ENCODE data around the gene TMEM248. TPM values are rescaled to one million over a fixed set of nuclear protein-coding genes. Genes with fewer than 3 reads are reported as not detected.
"Not testable (repeated sequence)": the region's sequence is repeated elsewhere in the genome, so short reads cannot be mapped to it uniquely, and the experiment has no call there.

Gene TMEM248
- total RNA-seq, 2 experiments from 2014 or later, result 67.2 to 70.3 TPM

DNA sequence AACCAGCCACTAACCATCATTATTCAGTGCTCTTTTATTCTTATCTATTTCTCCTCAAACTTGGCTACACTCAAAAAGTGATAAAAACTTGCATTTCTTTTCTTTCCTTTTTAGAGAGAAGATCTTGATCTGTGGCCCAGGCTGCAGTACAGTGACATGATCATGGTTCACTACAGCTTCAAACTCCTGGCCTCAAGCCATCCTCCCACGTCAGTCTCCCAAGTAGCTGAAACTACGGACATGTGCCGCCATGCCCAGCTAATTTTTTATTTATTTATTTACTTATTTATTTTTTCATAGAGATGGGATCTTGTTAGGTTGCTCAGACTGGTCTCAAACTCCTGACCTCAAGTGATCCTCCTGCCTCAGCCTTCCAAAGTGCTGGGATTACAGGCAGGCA lies 24.6 kb upstream of the TMEM248 start:
- H3K9me3 Mint-ChIP-seq, result no peaks in the 10 kb centered on the region

GRCh38 chr7:66899552-66900280 lies 21.3 kb upstream of the TMEM248 start:
- DNase-seq, result no peak
- H3K9me3 Mint-ChIP-seq, result no peaks in the 10 kb centered on the region
- H3K4me1 Mint-ChIP-seq (ENCODE audit: low read depth), result no peaks in the 10 kb centered on the region
- peaks cover 1% of the 10 kb centered on the region for H3K36me3 Mint-ChIP-seq
- ChIA-PET POLR2A (no interaction called here), CTCF (no interaction called here)
- H3K27me3 Mint-ChIP-seq, result no peaks in the 10 kb centered on the region
- H3K27ac Mint-ChIP-seq, result no peak overlapping the region
- no peak overlapping the region for H3K4me3 Mint-ChIP-seq
- intact Hi-C loops (cut with micrococcal nuclease), result no loop called here

More for the DNA sequence above, 24.6 kb upstream of the TMEM248 start:
- DNase-seq, result no peak
- Mint-ChIP-seq H3K4me1 (ENCODE audit: low read depth) (no peaks in the 10 kb centered on the region), H3K4me3 (no peak overlapping the region), H3K27me3 (no peaks in the 10 kb centered on the region), H3K36me3 (peaks cover 1% of the 10 kb centered on the region), H3K27ac (no peak overlapping the region)
- intact Hi-C loops (cut with micrococcal nuclease), result no loop called here
- ChIA-PET CTCF (interaction anchor here (0.7 to 1.7 kb wide), 3 partner anchors 9 to 72 kb away, joined by 3 to 4 read pairs (median 4); no protein-coding TSS in a partner anchor), POLR2A (interaction anchor here (1.2 kb wide), 1 partner anchor 52 kb away, joined by 3 read pairs; no protein-coding TSS in a partner anchor)

DNA sequence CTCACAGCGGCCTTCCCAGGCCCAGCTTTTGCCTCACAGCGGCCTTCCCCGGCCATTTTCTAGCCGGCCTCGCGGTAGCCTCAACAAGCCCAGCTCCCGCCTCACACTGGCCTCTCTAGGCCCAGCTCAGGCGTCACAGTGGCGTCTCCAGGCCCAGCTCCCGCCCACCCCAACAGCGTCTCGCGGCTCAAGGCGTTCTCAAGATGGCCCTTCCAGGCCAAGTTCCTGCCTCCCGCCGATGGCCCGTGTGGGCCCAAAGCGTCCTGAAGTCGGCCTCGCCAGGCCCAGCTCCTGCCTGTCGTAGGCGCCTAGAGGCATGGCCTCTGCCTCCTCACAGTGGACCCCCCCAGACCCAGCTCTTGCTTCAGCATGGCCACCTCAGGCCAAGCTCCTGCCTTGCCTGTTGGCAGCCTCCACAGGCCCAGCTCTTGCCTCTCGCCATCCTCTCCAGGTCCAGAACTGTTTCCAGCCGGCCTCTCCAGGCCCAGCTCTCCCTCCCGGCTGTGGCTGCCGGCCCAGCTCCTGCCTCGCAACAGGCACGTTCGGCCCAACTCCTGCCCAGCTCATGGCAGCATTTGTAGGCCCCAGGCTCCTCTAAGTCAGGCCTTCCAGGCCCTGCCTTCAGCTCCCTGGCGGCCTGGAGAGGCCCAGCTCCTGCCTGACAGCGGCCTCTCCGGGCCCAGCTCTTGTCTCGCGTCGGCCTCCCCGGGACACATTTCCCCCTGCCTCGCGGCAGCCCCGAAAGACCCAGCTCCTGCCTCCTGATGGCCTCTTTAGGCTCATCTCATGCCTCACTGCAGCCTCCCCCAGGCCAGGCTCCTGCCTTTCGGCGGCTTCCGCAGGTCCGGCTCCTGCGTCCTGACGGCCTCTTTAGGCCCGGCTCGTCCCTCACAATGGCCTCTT lies 18.8 kb upstream of the TMEM248 start:
- ChIA-PET POLR2A (interaction anchor here (1.3 kb wide), 1 partner anchor 19 kb away, joined by 4 read pairs; the partner anchor contains the start of gene TMEM248), CTCF (interaction anchor here (1.1 to 1.2 kb wide), 2 partner anchors 9 to 13 kb away, joined by 3 to 7 read pairs; no protein-coding TSS in a partner anchor)
- no peak for DNase-seq
- Mint-ChIP-seq H3K4me3 (no peak overlapping the region), H3K27me3 (no peaks in the 10 kb centered on the region), H3K36me3 (no peaks in the 10 kb centered on the region), H3K9me3 (no peaks in the 10 kb centered on the region), H3K4me1 (ENCODE audit: low read depth) (no peaks in the 10 kb centered on the region), H3K27ac (no peak overlapping the region)
- intact Hi-C loops (cut with micrococcal nuclease), result no loop called here

GRCh38 chr7:66902844-66903180 lies 18.2 kb upstream of the TMEM248 start:
- Mint-ChIP-seq H3K4me1 (ENCODE audit: low read depth) (no peaks in the 10 kb centered on the region), H3K36me3 (no peaks in the 10 kb centered on the region), H3K27me3 (no peaks in the 10 kb centered on the region), H3K9me3 (no peaks in the 10 kb centered on the region), H3K27ac (no peak overlapping the region), H3K4me3 (no peak overlapping the region)
- DNase-seq, result no peak
- intact Hi-C loops (cut with micrococcal nuclease), result no loop called here
- ChIA-PET CTCF (interaction anchor here (1.1 kb wide), 1 partner anchor 12 kb away, joined by 3 read pairs; no protein-coding TSS in a partner anchor), POLR2A (interaction anchor here (1.3 kb wide), 1 partner anchor 18 kb away, joined by 4 read pairs; the partner anchor contains the start of gene TMEM248)

- no peaks in the 10 kb centered on the region for H3K27me3 Mint-ChIP-seq
- no peak overlapping the region for H3K27ac Mint-ChIP-seq
- H3K4me3 Mint-ChIP-seq, result no peak overlapping the region
- POLR2A ChIA-PET, result interaction anchor here (1.3 kb wide), 1 partner anchor 17 kb away, joined by 4 read pairs; the partner anchor contains the start of gene TMEM248
- CTCF ChIA-PET, result interaction anchor here (3.2 kb wide), 1 partner anchor 59 kb away, joined by 12 read pairs; no protein-coding TSS in a partner anchor
- intact Hi-C loops (cut with micrococcal nuclease), result no loop called here
- H3K36me3 Mint-ChIP-seq, result no peaks in the 10 kb centered on the region
- no peak for DNase-seq
- no peaks in the 10 kb centered on the region for H3K9me3 Mint-ChIP-seq
- no peaks in the 10 kb centered on the region for H3K4me1 Mint-ChIP-seq (ENCODE audit: low read depth)
Observed at GRCh38 chr7:66903360-66904062, 17.5 kb upstream of the TMEM248 start.

- no peak overlapping the region for H3K27ac Mint-ChIP-seq
- DNase-seq, result no peak
- no peak overlapping the region for H3K4me3 Mint-ChIP-seq
- ChIA-PET CTCF (interaction anchor here (0.7 to 3.2 kb wide), 4 partner anchors 9 to 70 kb away, joined by 3 to 12 read pairs (median 10); no protein-coding TSS in a partner anchor), POLR2A (interaction anchor here (1.2 to 1.4 kb wide), 2 partner anchors 17 to 59 kb away, joined by 3 to 4 read pairs; partner anchors contain the start of gene TMEM248)
- no peaks in the 10 kb centered on the region for H3K27me3 Mint-ChIP-seq
- H3K36me3 Mint-ChIP-seq, result no peaks in the 10 kb centered on the region
- H3K4me1 Mint-ChIP-seq (ENCODE audit: low read depth), result no peaks in the 10 kb centered on the region
- intact Hi-C loops (cut with micrococcal nuclease), result no loop called here
- H3K9me3 Mint-ChIP-seq, result no peaks in the 10 kb centered on the region
Observed at GRCh38 chr7:66904063-66904593, 16.9 kb upstream of the TMEM248 start.

DNA sequence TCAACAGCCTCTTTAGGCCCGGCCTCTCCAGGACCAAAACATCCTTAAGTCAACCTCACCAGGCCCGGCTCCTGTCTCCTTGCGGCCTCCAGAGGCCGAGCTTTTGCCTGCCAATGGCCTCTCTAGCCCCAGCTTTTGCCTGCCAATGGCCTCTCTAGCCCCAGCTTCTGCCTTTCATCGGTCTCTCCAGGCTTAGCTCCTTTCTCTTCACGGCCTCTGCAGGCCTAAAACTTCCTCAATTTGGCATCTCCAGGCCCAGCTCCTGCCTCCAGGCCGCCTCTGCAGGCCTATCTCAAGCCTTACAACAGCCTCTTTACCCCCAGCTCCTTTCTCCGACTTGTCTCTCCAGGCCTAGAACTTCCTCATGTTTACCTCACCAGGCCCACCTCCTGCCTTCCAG lies 15.7 kb upstream of the TMEM248 start:
- Mint-ChIP-seq H3K4me3 (no peak overlapping the region), H3K27ac (no peak overlapping the region), H3K36me3 (no peaks in the 10 kb centered on the region), H3K27me3 (no peaks in the 10 kb centered on the region), H3K9me3 (no peaks in the 10 kb centered on the region), H3K4me1 (ENCODE audit: low read depth) (no peaks in the 10 kb centered on the region)
- DNase-seq, result no peak
- ChIA-PET CTCF (interaction anchor here (0.6 to 3.2 kb wide), 9 partner anchors 9 to 84 kb away, joined by 3 to 12 read pairs (median 4); no protein-coding TSS in a partner anchor), POLR2A (interaction anchor here (1.2 to 1.4 kb wide), 2 partner anchors 16 to 61 kb away, joined by 3 to 4 read pairs; partner anchors contain the start of gene TMEM248)
- intact Hi-C loops (cut with micrococcal nuclease), result no loop called here

DNA sequence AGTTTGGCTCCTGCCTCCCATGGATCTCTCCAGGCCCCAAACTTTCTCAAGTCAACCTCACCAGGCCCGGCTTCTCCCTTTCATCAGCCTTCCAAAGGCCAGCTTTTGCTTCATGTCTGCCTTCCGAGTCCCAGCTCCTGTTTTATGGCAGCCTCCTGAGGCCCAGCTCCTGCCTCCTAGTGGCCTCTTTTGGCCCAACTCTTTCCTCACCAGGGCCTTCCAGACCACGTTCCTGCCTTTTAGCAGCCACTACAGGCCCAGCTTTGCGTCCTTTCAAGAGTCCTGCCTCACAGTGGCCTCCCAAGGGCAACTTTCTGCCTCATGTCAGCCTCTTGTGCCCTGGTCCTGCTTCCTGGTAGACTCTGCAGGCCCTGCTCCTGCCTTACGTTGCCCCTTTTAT lies 15.3 kb upstream of the TMEM248 start:
- Mint-ChIP-seq H3K36me3 (no peaks in the 10 kb centered on the region), H3K4me1 (ENCODE audit: low read depth) (no peaks in the 10 kb centered on the region), H3K27ac (no peak overlapping the region), H3K9me3 (no peaks in the 10 kb centered on the region), H3K4me3 (no peak overlapping the region), H3K27me3 (no peaks in the 10 kb centered on the region)
- intact Hi-C loops (cut with micrococcal nuclease), result no loop called here
- POLR2A ChIA-PET, result interaction anchor here (1.4 kb wide), 1 partner anchor 61 kb away, joined by 4 read pairs; no protein-coding TSS in a partner anchor
- DNase-seq, result no peak
- CTCF ChIA-PET, result interaction anchor here (0.6 to 3.2 kb wide), 9 partner anchors 9 to 84 kb away, joined by 3 to 12 read pairs (median 4); no protein-coding TSS in a partner anchor

DNA sequence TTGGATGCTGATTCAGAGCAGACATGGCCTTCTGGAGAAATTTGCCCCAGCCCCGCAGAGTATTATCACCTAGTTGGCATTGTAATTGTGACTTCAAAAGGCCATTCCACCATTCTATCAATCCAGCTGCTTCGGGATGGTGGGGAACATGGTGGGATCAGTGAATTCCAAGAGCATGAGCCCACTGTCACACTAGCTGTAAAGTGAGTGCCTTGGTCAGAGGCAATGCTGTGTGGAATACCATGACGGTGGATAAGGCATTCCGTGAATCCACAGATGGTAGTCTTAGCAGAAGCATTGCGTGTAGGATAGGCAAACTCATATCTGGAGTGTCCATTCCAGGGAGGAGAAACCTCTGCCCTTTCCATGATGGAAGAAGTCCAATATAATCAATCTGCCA lies 13.3 kb upstream of the TMEM248 start:
- POLR2A ChIA-PET, result no interaction called here
- Mint-ChIP-seq H3K27ac (no peak overlapping the region), H3K36me3 (no peaks in the 10 kb centered on the region), H3K4me1 (ENCODE audit: low read depth) (no peaks in the 10 kb centered on the region), H3K27me3 (no peaks in the 10 kb centered on the region), H3K9me3 (no peaks in the 10 kb centered on the region), H3K4me3 (no peak overlapping the region)
- intact Hi-C loops (cut with micrococcal nuclease), result no loop called here
- no peak for DNase-seq
- CTCF ChIA-PET, result no interaction called here

DNA sequence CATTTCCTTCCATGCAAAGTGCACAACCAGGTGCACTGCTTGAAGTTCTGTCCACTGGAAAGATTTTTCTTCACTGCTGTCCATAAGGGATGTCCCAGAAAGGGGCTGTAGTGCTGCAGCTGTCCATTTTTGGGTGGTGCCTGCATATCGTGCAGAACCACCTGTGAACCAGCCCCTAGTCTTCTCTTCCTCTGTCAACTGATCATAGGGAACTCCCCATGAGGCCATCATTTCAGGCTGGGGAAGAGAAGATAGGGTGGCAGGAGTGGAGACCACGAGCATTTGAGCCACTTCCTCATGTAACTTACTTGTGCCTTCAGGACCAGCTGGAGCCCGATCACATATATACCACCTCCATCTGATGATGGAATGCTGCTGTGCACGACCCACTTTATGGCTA lies 12.4 kb upstream of the TMEM248 start:
- intact Hi-C loops (cut with micrococcal nuclease); CTCF ChIA-PET; H3K36me3 Mint-ChIP-seq: not testable (repeated sequence)

GRCh38 chr7:66910789-66911188 lies 10.2 kb upstream of the TMEM248 start:
- intact Hi-C loops (cut with micrococcal nuclease), result no loop called here
- Mint-ChIP-seq H3K9me3 (no peaks in the 10 kb centered on the region), H3K4me1 (ENCODE audit: low read depth) (no peaks in the 10 kb centered on the region), H3K27me3 (no peaks in the 10 kb centered on the region), H3K27ac (no peak overlapping the region), H3K36me3 (no peaks in the 10 kb centered on the region), H3K4me3 (no peak overlapping the region)
- DNase-seq, result no peak
- CTCF ChIA-PET, result interaction anchor here (1.3 kb wide), 1 partner anchor 9 kb away, joined by 7 read pairs; no protein-coding TSS in a partner anchor
- POLR2A ChIA-PET, result no interaction called here

More for the DNA sequence above, 12.4 kb upstream of the TMEM248 start:
- H3K27me3 Mint-ChIP-seq; H3K4me1 Mint-ChIP-seq (ENCODE audit: low read depth); H3K4me3 Mint-ChIP-seq; H3K9me3 Mint-ChIP-seq; DNase-seq; H3K27ac Mint-ChIP-seq; POLR2A ChIA-PET: not testable (repeated sequence)

All from activated CD4-positive, alpha-beta memory T cell treated with anti-CD3 and anti-CD28 coated beads for 36 hours (primary cell).